ENCODE results near the gene ITPK1.

Gene ITPK1

GRCh38 chr14:92997343-92998061 is 118.2 kb downstream of the ITPK1 start:
- H3K4me3 ChIP-seq (ENCODE audit: low read length in 2 of 2), result no peak overlapping the region
- no peaks in the 10 kb centered on the region for H3K27me3 ChIP-seq (ENCODE audit: control insufficient read depth in 1 of 2, insufficient read depth in 2 of 2, low read length in 2 of 2)
- peaks cover 12 to 16% of the 10 kb centered on the region in 2 donors for H3K36me3 ChIP-seq (ENCODE audit: control insufficient read depth in 2 of 2, insufficient read depth in 2 of 2, low read length in 2 of 2)
- H3K9me3 ChIP-seq (ENCODE audit: control insufficient read depth in 2 of 2, low read length in 2 of 2), result no peaks in the 10 kb centered on the region
- no peak overlapping the region for H3K27ac ChIP-seq (ENCODE audit: low read length)
- H3K4me1 ChIP-seq (ENCODE audit: control insufficient read depth, insufficient read depth, low read length), result peaks cover 25% of the 10 kb centered on the region
- no peak overlapping the region for H3K9ac ChIP-seq (ENCODE audit: low read length in 2 of 2)

- Histone ChIP-seq H3K36me3 (ENCODE audit: control insufficient read depth in 2 of 2, insufficient read depth in 2 of 2, low read length in 2 of 2) (peaks cover 16 to 17% of the 10 kb centered on the region in 2 donors), H3K4me1 (ENCODE audit: control insufficient read depth, insufficient read depth, low read length) (peaks cover 27% of the 10 kb centered on the region), H3K27ac (ENCODE audit: low read length) (no peak overlapping the region), H3K9me3 (ENCODE audit: control insufficient read depth in 2 of 2, low read length in 2 of 2) (no peaks in the 10 kb centered on the region), H3K27me3 (ENCODE audit: control insufficient read depth in 1 of 2, insufficient read depth in 2 of 2, low read length in 2 of 2) (no peaks in the 10 kb centered on the region), H3K9ac (ENCODE audit: low read length in 2 of 2) (no peak overlapping the region), H3K4me3 (ENCODE audit: low read length in 2 of 2) (no peak overlapping the region)
Measured at GRCh38 chr14:92995620-92996019, 120.1 kb downstream of the ITPK1 start.

GRCh38 chr14:92994942-92995341 is 120.8 kb downstream of the ITPK1 start:
- H3K27me3 ChIP-seq (ENCODE audit: control insufficient read depth in 1 of 2, insufficient read depth in 2 of 2, low read length in 2 of 2), result no peaks in the 10 kb centered on the region
- peaks cover 27% of the 10 kb centered on the region for H3K4me1 ChIP-seq (ENCODE audit: control insufficient read depth, insufficient read depth, low read length)
- H3K9ac ChIP-seq (ENCODE audit: low read length in 2 of 2), result no peak overlapping the region
- no peak overlapping the region for H3K4me3 ChIP-seq (ENCODE audit: low read length in 2 of 2)
- no peaks in the 10 kb centered on the region for H3K9me3 ChIP-seq (ENCODE audit: control insufficient read depth in 2 of 2, low read length in 2 of 2)
- H3K36me3 ChIP-seq (ENCODE audit: control insufficient read depth in 2 of 2, insufficient read depth in 2 of 2, low read length in 2 of 2), result peaks cover 16 to 17% of the 10 kb centered on the region in 2 donors
- no peak overlapping the region for H3K27ac ChIP-seq (ENCODE audit: low read length)

GRCh38 chr14:92994131-92994676 is 121.5 kb downstream of the ITPK1 start:
- no peak overlapping the region for H3K9ac ChIP-seq (ENCODE audit: low read length in 2 of 2)
- H3K4me3 ChIP-seq (ENCODE audit: low read length in 2 of 2), result no peak overlapping the region
- H3K27ac ChIP-seq (ENCODE audit: low read length), result peak overlapping the region; percentile 37
- H3K27me3 ChIP-seq (ENCODE audit: control insufficient read depth in 1 of 2, insufficient read depth in 2 of 2, low read length in 2 of 2), result no peaks in the 10 kb centered on the region
- H3K36me3 ChIP-seq (ENCODE audit: control insufficient read depth in 2 of 2, insufficient read depth in 2 of 2, low read length in 2 of 2), result peaks cover 13 to 17% of the 10 kb centered on the region in 2 donors
- H3K4me1 ChIP-seq (ENCODE audit: control insufficient read depth, insufficient read depth, low read length), result peaks cover 27% of the 10 kb centered on the region
- H3K9me3 ChIP-seq (ENCODE audit: control insufficient read depth in 2 of 2, low read length in 2 of 2), result no peaks in the 10 kb centered on the region

GRCh38 chr14:92993302-92993701 is 122.4 kb downstream of the ITPK1 start:
- Histone ChIP-seq H3K27ac (ENCODE audit: low read length) (peak overlapping the region; percentile 37), H3K27me3 (ENCODE audit: control insufficient read depth in 1 of 2, insufficient read depth in 2 of 2, low read length in 2 of 2) (no peaks in the 10 kb centered on the region), H3K9me3 (ENCODE audit: control insufficient read depth in 2 of 2, low read length in 2 of 2) (no peaks in the 10 kb centered on the region), H3K9ac (ENCODE audit: low read length in 2 of 2) (peak overlapping the region in 1 of 2 donors; percentile 5), H3K4me3 (ENCODE audit: low read length in 2 of 2) (no peak overlapping the region), H3K4me1 (ENCODE audit: control insufficient read depth, insufficient read depth, low read length) (peaks cover 24% of the 10 kb centered on the region), H3K36me3 (ENCODE audit: control insufficient read depth in 2 of 2, insufficient read depth in 2 of 2, low read length in 2 of 2) (peaks cover 13 to 17% of the 10 kb centered on the region in 2 donors)

- Histone ChIP-seq H3K4me1 (ENCODE audit: control insufficient read depth, insufficient read depth, low read length) (peaks cover 39% of the 10 kb centered on the region), H3K27ac (ENCODE audit: low read length) (no peak overlapping the region), H3K4me3 (ENCODE audit: low read length in 2 of 2) (no peak overlapping the region), H3K27me3 (ENCODE audit: control insufficient read depth in 1 of 2, insufficient read depth in 2 of 2, low read length in 2 of 2) (no peaks in the 10 kb centered on the region), H3K9me3 (ENCODE audit: control insufficient read depth in 2 of 2, low read length in 2 of 2) (no peaks in the 10 kb centered on the region), H3K9ac (ENCODE audit: low read length in 2 of 2) (no peak overlapping the region), H3K36me3 (ENCODE audit: control insufficient read depth in 2 of 2, insufficient read depth in 2 of 2, low read length in 2 of 2) (peaks cover 9% of the 10 kb centered on the region in 2 donors)
Measured at GRCh38 chr14:92991536-92991935, 124.2 kb downstream of the ITPK1 start.

- no peak overlapping the region for H3K4me3 ChIP-seq (ENCODE audit: low read length in 2 of 2)
- H3K9me3 ChIP-seq (ENCODE audit: control insufficient read depth in 2 of 2, low read length in 2 of 2), result no peaks in the 10 kb centered on the region
- no peak overlapping the region for H3K9ac ChIP-seq (ENCODE audit: low read length in 2 of 2)
- H3K36me3 ChIP-seq (ENCODE audit: control insufficient read depth in 2 of 2, insufficient read depth in 2 of 2, low read length in 2 of 2), result peaks cover 8% of the 10 kb centered on the region in 2 donors
- peaks cover 44% of the 10 kb centered on the region for H3K4me1 ChIP-seq (ENCODE audit: control insufficient read depth, insufficient read depth, low read length)
- no peak overlapping the region for H3K27ac ChIP-seq (ENCODE audit: low read length)
- H3K27me3 ChIP-seq (ENCODE audit: control insufficient read depth in 1 of 2, insufficient read depth in 2 of 2, low read length in 2 of 2), result no peaks in the 10 kb centered on the region
Measured at GRCh38 chr14:92990456-92991430, 125.0 kb downstream of the ITPK1 start.

GRCh38 chr14:92988786-92989755 is 126.7 kb downstream of the ITPK1 start:
- no peaks in the 10 kb centered on the region for H3K27me3 ChIP-seq (ENCODE audit: control insufficient read depth in 1 of 2, insufficient read depth in 2 of 2, low read length in 2 of 2)
- H3K4me3 ChIP-seq (ENCODE audit: low read length in 2 of 2), result no peak overlapping the region
- peaks cover 44% of the 10 kb centered on the region for H3K4me1 ChIP-seq (ENCODE audit: control insufficient read depth, insufficient read depth, low read length)
- peaks cover 8% of the 10 kb centered on the region in 2 donors for H3K36me3 ChIP-seq (ENCODE audit: control insufficient read depth in 2 of 2, insufficient read depth in 2 of 2, low read length in 2 of 2)
- H3K27ac ChIP-seq (ENCODE audit: low read length), result no peak overlapping the region
- H3K9ac ChIP-seq (ENCODE audit: low read length in 2 of 2), result no peak overlapping the region
- H3K9me3 ChIP-seq (ENCODE audit: control insufficient read depth in 2 of 2, low read length in 2 of 2), result no peaks in the 10 kb centered on the region

GRCh38 chr14:92987713-92988510 is 127.8 kb downstream of the ITPK1 start:
- Histone ChIP-seq H3K9ac (ENCODE audit: low read length in 2 of 2) (no peak overlapping the region), H3K27ac (ENCODE audit: low read length) (peak overlapping the region; percentile 49), H3K36me3 (ENCODE audit: control insufficient read depth in 2 of 2, insufficient read depth in 2 of 2, low read length in 2 of 2) (peaks cover 0 to 7% of the 10 kb centered on the region in 2 donors), H3K27me3 (ENCODE audit: control insufficient read depth in 1 of 2, insufficient read depth in 2 of 2, low read length in 2 of 2) (no peaks in the 10 kb centered on the region), H3K4me1 (ENCODE audit: control insufficient read depth, insufficient read depth, low read length) (peaks cover 34% of the 10 kb centered on the region), H3K9me3 (ENCODE audit: control insufficient read depth in 2 of 2, low read length in 2 of 2) (no peaks in the 10 kb centered on the region), H3K4me3 (ENCODE audit: low read length in 2 of 2) (no peak overlapping the region)

Measured in stomach smooth muscle (tissue), 2 donors.